Activated naive CD8-positive, alpha-beta T cell treated with anti-CD3 and anti-CD28 coated beads, Interleukin-2, amount 50 U/mL, for 16 hours (primary cell): Measurements from ENCODE around the gene ALDH16A1.
"Not testable (repeated sequence)": the region's sequence is repeated elsewhere in the genome, so short reads cannot be mapped to it uniquely, and the experiment has no call there.

Source experiments
- DNase-seq: peaks from one replicate; pipeline ENCODE4 v3.0.0-alpha.2; 2020; ENCODE audit warnings: low read depth, low spot score

Gene ALDH16A1

DNA sequence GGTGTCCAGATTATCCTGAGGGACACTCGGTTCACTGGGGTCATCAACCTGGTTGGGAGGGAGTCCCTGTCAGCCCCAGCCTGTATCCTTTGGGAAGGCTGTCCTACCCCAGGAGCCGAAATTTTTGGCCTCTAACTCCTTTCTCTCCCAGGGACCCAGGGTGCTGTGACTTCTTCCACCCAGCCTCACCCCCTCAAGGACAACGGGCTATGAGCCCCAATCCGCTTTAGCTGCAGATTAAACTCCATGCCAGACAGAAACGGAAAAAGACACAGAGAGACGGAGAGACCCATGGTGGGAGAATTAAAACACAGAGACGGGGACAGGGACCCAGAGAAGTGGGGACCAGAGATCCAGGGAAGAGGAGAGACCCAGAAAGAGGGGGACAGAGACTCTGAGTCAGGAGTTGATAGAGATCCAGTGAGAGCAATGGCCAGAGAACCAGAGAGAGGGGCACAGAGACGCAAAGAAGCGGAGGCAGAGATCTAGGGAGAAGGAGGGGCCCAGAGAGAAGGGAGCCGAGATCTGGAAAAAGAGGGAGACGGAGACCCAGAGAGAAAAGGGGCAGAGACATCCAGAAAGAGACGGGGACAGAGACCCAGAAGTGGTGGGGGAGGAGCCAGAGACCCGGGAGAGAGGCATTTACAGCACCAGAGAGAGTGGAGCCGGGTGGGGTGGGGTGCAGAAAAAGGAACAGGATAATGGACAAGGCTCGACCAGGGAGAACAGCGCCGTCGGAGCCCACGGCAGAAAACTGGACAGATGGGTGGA lies 12.4 kb upstream of the ALDH16A1 start:
- no peak for DNase-seq

DNA sequence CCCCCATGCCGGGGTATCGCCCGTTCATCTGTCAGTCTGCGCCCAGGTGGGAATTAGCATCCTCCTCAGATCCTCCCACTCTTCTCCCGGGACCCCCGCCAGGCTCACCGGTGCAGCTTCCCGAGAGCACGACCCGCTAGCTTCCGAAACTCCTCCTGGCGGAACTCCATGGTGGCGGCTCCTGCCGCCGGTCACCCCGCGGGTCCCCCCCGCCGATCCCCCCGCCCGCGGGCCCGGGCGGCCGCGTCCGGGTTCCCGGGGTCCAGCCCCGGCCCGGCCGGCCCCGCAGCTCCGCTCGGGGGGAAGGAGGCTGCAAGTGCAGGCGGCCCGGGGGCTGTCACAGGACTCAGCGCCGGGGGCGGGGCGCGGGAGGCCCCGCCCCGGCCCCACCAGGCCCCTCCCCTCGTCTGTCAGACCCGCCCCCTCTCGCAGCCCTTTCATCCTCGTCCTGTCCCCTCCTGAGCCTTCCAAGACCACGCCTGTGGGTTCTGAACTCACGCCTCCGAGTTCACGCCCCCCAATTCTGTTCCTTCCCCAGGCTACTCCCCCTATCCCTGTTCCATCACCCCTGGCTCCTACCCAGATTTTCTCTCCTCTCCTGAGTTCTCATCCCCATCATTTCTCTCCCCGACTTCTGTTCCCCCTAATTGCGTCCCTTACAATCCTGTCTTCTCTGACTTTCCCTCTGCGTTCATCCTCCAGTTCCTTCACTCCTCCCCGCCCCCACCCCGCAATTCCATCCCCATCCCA lies 11.6 kb upstream of the ALDH16A1 start, which contains the start of gene SLC17A7:
TSS of gene SLC17A7 (minus strand) at position 318 of the 750 bp plus-strand sequence. CDS start at position 170, 148 bp downstream.
- no peak for DNase-seq

DNA sequence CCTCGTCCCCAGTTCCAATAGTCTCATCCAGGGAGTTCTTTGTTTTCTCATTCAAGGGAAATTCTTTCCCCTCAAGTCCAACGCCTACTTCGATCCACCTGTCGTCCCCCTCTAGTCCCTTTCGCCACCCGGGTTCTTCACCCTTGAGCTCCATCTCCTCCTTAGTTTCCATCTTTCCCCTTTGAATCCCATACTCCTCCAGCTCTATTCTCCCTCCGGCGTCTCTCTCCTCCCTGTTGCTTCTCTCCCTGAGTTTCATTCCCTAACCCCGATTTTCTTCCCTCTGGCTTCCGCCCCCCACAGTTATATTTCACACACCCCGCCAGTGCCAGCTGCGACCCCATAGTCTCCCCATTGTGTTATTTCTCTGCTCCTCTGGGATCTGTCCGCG lies 11.1 kb upstream of the ALDH16A1 start:
- DNase-seq = no peak

DNA sequence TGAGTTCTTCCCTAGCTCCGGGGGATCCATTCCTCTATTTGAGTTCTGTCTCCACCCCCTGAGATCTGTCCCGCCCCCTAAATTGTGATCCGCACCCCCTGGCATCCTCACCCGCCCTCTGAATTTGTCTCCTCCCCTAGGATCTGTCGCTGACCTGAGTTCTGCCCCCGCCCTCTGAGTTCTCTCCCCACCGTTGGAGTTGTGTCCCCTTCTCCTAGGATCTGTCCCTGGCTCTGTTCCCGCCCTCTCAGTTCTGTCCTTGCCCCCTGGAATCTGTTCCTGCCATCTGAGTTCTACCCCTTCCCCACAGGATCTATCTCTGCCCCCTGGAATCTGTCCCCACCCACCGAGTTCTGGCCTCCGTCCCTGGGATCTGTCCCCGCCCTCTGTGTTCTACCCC lies 10.7 kb upstream of the ALDH16A1 start:
- DNase-seq = no peak

DNA sequence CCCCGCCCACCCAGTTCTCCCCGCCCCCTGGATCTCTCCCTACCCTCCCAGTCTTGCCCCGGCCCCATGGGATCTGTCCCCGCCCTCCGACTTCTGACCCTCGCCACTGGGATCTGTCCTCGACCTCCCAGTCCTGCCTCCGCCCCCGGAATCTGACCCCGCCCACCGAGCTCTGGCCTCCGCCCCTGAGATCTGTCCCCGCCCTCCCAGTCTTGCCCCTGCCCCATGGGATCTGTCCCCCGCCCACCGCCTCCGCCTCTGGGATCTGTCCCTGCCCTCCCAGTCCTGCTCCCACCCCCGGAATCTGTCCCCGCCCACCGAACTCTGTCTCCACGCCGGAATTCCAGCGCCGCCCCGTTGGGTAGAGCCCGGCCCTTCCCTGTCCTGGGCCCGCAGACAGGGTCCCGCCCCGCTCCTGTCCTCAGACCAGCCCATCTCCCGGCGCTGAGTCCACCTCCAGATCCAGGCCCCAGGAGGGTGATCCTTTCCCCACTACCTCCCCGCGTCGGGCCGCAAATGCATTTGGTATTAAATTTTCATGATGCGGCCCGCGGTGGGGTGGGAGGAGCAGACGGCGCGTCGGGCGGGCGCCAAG lies 10.2 kb upstream of the ALDH16A1 start:
- no peak for DNase-seq

DNA sequence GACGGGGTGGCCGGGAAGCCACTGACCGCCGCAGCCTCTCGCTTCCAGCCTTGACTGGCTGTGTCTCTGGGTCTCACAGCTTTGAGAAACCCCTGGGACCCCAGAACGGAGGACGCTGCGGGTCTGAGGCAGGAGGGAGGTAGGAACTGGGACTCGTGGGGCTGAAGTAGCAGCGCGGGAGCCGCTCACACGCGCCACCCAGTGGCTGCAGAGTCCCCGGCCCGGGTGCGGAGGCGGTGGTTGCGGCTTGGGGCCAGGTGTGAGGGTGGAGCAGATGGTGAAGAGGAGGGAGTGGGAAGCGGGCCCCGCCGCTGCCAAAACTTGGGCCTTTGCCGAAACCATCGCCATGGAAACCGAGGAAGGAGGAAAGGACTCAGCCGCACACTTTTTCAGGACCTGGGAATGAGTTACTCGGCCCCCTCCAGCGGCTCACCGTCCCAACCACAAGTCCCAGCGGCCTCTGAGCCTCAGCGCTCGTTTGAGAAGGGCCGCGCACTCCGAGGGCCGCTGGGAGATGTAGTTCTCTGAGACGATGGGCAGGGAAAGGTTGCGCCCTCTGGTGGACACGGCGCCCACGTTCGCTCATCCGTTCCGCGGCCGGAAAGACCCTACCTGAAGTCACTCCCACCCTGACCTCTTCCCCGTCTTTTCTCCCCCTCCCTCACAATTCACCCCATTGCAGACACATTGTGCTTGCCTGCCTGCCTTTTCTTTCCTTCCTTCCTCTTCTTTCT lies 9.5 kb upstream of the ALDH16A1 start:
- DNase-seq = peak; percentile 89

DNA sequence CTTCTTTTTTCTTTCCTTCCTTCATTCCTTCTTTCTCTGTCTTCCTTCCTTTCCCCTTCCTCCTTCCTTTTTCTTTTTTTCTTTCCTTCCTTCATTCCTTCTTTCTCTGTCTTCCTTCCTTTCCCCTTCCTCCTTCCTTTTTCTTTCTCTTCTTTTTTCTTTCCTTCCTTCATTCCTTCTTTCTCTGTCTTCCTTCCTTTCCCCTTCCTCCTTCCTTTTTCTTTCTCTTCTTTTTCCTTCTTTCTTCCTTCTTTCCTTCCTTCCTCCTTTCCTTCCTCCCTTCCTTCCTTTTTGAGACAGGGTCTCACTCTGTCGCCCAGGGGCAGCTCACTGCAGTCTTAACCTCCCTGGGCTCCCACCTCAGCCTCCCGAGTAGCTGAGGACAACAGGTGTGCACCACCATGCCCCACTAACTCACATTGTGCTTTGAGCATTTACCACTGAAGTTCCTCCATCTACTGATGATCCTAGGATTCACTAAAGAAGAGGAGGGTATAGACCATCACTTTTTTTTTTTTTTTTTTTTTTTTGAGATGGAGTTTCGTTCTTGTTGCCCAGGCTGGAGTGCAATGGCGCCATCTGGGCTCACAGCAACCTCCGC lies 8.8 kb upstream of the ALDH16A1 start:
- DNase-seq = not testable (repeated sequence)

DNA sequence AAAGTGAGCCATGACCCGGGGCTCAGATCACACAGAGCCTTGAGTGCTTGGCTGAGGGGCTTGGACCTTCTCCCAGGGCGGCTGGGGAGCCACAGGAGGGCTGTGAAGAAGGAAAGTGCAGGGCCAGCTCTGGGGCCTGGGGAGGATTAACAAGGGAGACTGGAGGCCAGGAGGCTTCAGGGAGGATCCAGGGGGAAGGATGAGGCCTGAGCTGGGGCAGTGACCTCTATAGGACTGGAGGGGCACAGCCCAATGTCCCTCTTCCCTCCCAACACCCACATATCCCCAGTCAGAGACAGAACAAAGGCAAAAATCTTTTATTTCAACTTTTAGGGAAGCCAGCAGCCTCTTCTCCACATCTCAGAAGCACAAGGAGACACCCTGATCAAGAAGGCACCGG lies 7.0 kb upstream of the ALDH16A1 start:
- no peak for DNase-seq

DNA sequence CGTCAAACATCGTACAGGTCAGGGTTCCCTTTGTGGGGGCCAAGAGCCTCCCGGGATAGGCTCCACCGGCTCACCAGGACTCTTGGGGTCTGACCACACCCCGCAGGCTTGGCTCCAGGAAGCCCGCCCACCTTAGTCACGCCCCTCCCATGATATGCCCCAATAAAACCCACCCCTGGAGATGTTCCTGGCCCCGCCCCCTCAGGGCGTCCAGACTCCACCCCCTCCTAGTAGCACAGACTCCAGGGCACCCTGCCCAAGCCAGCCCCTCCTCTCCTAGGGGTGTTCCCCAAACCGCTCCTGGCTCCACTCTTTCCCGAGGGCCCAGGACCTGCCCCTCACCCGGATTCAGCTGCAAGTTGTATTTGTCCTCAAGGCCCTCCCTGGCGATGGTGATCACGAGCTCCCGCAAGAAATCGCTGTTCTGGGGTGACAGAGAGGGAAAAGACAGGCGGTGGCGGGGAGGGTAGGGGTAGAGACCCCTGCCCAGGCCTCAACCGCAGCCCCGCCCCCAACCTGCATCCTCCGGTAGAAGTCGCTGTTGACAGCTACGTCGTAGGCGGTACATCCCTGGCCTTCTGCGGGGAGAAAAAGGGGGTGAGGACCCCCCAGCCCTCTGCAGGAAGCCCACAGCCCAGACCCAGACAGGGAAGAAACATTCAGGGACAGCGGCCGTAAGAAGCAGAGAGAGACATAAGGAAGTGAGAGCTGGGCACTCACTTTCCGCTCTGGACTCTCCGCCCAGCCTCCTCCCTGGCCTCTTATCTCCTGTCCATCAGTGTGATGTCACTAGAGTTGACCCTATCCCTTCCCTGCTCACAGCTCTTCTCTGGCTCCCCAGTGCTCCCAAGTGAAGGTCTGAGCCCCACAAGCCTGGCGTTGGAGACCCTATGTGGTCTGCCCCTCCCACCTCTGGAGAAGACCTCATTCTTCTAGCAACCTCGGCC lies 5.3 kb upstream of the ALDH16A1 start:
- DNase-seq = no peak

DNA sequence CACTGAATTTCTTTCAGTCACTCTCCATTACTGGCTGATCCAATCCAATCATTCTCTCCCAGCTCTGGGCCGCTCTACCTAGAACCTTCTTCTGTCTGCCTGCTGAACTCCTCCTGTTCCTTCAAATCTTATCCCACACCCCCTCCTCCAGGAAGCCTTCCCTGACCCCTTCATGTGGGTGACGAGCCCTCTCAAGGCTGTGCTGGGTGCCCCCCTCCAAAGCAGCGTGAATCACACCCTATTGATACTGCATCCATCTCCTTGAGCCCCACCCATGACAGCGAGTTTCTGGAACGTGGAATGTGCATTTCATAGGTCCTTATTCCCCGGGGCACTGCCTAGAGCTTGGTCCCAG lies 4.6 kb upstream of the ALDH16A1 start:
- DNase-seq = no peak

DNA sequence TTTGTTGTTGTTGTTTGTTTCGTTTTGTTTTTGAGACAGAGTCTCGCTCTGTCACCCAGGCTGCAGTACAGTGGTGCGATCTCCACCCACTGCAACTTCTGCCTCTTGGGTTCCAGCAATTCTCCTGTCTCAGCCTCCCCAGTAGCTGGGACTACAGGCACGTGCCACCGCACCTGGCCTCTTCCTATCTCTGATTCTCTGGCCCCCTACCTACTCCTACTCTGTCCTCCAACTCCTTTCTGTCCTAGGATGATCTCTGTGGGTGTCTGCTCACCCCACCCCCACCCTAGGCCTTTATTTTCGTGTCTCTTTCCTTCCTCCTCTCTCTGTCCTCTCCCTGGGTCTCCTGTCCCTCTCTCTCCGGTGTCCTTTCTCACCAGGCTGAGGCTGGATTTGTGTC lies 2.6 kb upstream of the ALDH16A1 start:
- no peak for DNase-seq

DNA sequence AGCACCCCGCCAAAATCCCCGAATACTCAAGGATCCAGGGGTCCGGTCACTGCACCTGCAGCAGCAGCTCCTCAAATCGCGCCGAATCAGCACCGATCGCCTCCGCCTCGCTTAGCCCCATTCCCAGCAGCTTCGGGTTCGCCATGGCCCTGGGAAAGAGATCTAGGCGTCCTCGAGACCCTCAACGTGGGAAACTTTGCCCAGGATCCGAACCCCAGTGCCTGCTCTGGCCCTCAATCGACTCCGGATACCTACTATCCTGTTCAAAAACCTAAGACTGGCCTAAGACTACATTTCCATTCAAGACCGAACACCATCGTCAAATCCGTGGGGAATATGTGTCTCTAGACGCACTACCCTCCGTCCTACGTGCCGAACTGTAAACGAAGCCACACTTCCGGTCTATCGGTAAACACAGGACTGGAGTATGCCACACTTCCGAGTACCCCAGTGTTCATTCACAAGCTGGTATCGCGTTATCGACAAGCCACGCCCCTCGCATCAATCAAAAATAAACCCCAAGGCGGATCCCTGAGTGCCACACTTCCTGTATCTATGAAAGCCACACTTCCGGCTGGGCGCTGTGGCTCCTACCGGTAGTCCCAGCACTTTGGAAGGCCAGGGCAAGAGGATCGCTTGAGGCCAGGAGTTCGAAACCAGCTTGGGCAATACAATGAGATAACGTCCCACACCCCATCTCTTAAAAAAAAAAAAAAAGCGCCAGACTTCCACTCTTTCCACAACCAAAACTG lies 1.4 kb upstream of the ALDH16A1 start, which contains the start of gene PIH1D1:
TSS of gene PIH1D1 (minus strand) at position 385 of the 752 bp plus-strand sequence. CDS start at position 145, 240 bp downstream.
- peak; percentile 92 for DNase-seq

DNA sequence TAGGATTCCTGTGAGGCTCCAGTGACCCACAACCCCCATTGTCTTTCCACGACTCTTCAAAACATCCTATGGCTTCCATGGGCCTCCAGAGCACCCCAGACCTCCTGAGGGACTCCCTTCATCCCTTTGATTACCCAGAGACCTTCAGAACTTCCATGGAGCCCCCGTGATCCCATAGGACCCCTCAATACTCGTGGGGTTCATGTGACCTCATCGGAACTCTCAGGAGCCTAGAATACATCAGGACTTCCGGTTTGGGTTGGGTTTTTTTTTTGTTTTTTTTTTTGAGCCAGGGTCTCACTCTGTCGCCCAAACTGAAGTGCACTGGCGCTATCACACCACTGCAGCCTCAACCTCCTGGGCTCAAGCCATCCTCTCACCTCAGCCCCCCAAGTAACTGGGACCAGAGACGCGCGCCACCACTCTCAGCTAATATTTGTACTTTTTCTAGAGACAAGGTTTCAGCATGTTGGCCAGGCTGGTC lies 774 bp downstream of the ALDH16A1 start:
- no peak for DNase-seq

DNA sequence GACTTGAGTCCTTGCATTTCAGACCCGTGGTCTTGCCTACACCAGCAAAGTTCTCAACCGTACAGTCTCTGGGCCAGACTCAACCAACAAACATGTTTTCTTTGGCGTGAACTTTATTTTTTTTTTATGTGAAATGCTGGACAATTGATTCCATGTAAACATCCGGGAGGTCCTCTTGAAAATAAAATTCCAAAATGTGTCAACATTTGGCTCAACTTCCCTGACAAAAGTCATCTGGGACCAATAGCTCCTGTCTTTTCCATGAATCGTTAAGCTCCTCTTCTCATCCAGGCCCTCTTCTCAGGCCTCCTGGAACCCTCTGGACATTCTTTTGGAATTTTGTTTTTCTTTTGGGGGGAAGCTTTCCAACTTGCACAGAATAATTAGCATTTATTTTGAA lies 2.7 kb downstream of the ALDH16A1 start:
- no peak for DNase-seq

DNA sequence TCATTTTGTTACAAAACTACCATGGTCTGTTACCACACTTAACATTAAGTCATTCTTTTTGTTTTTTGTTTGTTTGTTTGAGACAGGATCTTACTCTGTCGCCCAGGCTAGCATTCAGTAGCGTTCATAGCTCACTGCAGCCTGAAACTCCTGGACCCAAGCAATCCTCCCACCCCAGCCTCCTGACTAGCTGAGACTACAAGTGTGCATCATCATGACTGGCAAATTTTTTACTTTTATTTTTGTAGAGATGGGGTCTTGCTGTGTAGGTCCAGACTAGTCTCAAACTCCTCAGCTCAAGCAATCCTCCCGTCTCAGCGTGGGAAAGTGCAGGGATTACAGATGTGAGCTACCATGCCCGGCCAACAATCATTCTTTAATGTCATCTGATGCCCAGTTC lies 3.3 kb downstream of the ALDH16A1 start:
- DNase-seq = no peak

DNA sequence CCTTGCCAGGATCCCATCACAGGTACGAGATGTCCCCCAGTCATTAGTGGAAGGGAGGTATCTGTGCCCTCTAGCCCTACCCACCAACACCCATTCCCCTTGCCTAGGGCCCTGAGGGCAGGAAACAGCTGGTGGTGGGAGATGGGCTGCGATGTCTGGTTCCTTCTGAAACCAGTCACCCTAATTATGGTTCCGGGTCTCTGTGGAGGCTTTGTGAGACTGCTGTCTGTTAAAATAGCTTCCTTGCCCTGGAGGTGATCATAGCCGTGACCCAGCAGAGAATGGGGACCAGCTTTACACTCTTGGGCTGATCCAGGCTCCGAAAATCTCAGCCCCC lies 5.5 kb downstream of the ALDH16A1 start:
- DNase-seq = no peak

DNA sequence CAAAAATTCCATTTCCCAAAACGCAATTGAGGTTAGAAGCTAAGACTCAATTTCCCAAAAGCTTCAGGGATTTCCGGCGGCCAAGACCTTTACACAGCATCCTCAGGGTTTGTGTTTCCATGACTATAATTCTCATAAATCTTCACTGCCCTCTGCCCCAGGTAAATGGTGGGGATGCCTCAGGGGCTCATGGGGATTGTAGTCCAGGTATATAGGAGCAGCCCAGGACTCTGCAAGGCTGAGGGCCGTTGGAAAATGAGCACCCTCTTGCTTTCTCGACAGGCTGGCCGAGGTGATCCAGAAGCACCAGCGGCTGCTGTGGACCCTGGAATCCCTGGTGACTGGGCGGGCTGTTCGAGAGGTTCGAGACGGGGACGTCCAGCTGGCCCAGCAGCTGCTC lies 6.4 kb downstream of the ALDH16A1 start:
- DNase-seq = no peak

DNA sequence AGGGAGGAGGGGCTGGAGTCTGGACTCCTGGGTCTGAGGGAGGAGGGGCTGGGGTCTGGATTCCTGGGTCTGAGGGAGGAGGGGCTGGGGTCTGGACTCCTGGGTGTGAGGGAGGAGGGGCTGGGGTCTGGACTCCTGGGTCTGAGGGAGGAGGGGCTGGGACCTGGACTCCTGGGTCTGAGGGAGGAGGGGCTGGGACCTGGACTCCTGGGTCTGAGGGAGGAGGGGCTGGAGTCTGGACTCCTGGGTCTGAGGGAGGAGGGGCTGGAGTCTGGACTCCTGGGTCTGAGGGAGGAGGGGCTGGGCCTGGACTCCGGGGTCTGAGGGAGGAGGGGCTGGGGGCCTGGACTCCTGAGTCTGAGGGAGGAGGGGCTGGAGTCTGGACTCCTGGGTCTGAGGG lies 8.1 kb downstream of the ALDH16A1 start:
- not testable (repeated sequence) for DNase-seq

DNA sequence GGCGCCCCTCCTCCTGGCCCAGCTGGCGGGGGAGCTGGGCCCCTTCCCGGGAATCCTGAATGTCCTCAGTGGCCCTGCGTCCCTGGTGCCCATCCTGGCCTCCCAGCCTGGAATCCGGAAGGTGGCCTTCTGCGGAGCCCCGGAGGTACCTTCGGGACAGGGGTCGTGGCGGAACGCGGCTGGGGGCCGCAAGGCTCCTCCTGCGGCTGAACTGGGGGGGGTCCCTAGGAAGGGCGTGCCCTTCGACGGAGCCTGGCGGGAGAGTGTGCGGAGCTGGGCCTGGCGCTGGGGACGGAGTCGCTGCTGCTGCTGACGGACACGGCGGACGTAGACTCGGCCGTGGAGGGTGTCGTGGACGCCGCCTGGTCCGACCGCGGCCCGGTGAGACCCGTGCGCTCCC lies 8.6 kb downstream of the ALDH16A1 start:
- no peak for DNase-seq

DNA sequence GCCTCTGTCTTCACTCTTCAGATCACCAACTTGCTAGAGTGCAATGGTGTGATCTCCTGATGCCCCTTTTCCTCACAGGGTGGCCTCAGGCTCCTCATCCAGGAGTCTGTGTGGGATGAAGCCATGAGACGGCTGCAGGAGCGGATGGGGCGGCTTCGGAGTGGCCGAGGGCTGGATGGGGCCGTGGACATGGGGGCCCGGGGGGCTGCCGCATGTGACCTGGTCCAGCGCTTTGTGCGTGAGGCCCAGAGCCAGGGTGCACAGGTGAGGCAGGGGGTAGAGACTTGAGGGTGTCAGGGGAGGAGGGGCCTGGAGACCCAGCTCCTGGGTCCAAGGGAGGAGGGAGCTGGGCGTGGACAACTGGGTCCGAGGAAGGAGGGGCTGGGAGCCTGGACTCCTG lies 9.5 kb downstream of the ALDH16A1 start:
- DNase-seq = no peak
